GM21515 (cell line): Measurements from ENCODE around the gene TAS2R60.
"Not testable (repeated sequence)": the region's sequence is repeated elsewhere in the genome, so short reads cannot be mapped to it uniquely, and the experiment has no call there.

ENCODE experiments used
- ATAC-seq: cut with Tn5 transposase; IDR thresholded peaks from one replicate; pipeline ENCODE4 v1.9.1; 2021; ENCODE audit not compliant: unreplicated experiment

The TAS2R60 gene

GRCh38 chr7:143410521-143411004 lies 32.7 kb upstream of the TAS2R60 start:
- no peak for ATAC-seq

- no peak for ATAC-seq
Observed at GRCh38 chr7:143411976-143412708, 31.1 kb upstream of the TAS2R60 start.

GRCh38 chr7:143413123-143413522 lies 30.1 kb upstream of the TAS2R60 start:
- ATAC-seq: no peak

GRCh38 chr7:143415209-143415608 lies 28.0 kb upstream of the TAS2R60 start:
- ATAC-seq: not testable (repeated sequence)

- ATAC-seq: no peak
Observed at GRCh38 chr7:143415742-143416397, 27.4 kb upstream of the TAS2R60 start.

GRCh38 chr7:143416565-143417149 lies 26.6 kb upstream of the TAS2R60 start:
- peak; percentile 76 for ATAC-seq

- no peak for ATAC-seq
Observed at GRCh38 chr7:143417734-143418383, 25.4 kb upstream of the TAS2R60 start.

GRCh38 chr7:143418681-143419458 lies 24.4 kb upstream of the TAS2R60 start:
- ATAC-seq: no peak

- no peak for ATAC-seq
Observed at GRCh38 chr7:143419880-143420279, 23.4 kb upstream of the TAS2R60 start.

GRCh38 chr7:143420624-143421023 lies 22.6 kb upstream of the TAS2R60 start:
- not testable (repeated sequence) for ATAC-seq

- no peak for ATAC-seq
Observed at GRCh38 chr7:143422033-143422432, 21.2 kb upstream of the TAS2R60 start.

- ATAC-seq: not testable (repeated sequence)
Observed at GRCh38 chr7:143424476-143424875, 18.8 kb upstream of the TAS2R60 start.

GRCh38 chr7:143426479-143427142 lies 16.6 kb upstream of the TAS2R60 start:
- no peak for ATAC-seq

- no peak for ATAC-seq
Observed at GRCh38 chr7:143429770-143430698, 13.2 kb upstream of the TAS2R60 start.

- ATAC-seq: no peak
Observed at GRCh38 chr7:143431109-143431508, 12.1 kb upstream of the TAS2R60 start.

- ATAC-seq: no peak
Observed at GRCh38 chr7:143433759-143434158, 9.5 kb upstream of the TAS2R60 start.

GRCh38 chr7:143434660-143435059 lies 8.6 kb upstream of the TAS2R60 start:
- ATAC-seq: no peak

GRCh38 chr7:143435266-143435665 lies 8.0 kb upstream of the TAS2R60 start:
- ATAC-seq: no peak

GRCh38 chr7:143436325-143436946 lies 6.8 kb upstream of the TAS2R60 start:
- peak; percentile 77 for ATAC-seq
